GM21390 (cell line): ENCODE data around the gene TNS1.

Experiments used
- ATAC-seq: cut with Tn5 transposase; IDR thresholded peaks from one replicate; pipeline ENCODE4 v1.9.1; 2021; ENCODE audit not compliant: unreplicated experiment

TNS1 gene

DNA sequence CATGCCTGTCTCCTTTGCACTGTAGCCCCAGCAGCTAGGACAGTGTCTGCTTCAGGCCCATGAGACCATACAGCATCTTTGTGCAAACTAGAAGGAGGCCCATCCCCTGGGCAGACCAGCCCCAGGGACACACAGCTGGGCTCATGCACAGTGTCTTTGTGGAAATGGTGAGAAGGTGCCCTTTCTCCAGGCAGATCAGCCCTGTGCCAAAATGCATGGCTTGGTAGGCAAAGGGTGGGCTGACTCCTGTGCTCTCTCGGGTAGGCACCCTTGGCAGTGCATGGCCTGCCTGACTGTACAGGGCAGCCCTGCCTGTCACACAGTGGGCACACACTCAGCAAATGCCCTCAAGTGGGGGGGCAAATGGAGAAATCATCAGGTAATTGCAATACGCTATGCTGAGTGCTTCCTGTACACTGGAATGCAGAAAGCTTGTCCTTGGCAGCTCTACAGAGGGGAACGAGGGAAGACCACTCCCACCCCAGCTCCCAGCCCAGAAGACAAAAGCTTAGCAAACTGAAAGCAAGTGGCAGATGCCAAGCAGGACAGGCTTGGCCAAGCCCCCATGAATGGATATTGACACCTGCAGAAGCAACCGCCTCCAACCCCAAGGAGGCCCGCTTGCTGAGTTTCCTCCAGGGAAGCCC is 21.6 kb downstream of the TNS1 start:
- ATAC-seq = no peak

DNA sequence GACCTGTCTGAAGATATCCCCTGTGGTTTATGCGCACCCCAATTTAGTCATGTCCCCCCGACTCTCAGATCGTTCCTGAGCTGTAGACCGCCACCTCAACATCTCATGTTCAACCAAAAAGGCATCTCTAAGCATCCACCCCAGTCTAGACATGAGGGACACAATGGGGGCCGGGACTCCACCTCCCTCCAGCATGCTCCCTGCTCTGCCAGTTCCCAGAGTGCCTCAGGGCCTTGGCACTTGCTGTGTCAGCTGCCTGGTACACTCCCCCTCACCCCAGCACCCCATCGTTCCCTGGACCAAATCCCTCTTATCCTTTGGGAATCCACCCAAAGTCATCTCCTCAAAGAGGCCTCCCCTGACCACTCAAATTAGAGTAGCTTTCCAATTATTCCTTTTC is 22.2 kb downstream of the TNS1 start:
- no peak for ATAC-seq

- no peak for ATAC-seq
Measured at GRCh38 chr2:217980036-217980435, 22.8 kb downstream of the TNS1 start.

- no peak for ATAC-seq
Measured at GRCh38 chr2:217979151-217979811, 23.5 kb downstream of the TNS1 start.

DNA sequence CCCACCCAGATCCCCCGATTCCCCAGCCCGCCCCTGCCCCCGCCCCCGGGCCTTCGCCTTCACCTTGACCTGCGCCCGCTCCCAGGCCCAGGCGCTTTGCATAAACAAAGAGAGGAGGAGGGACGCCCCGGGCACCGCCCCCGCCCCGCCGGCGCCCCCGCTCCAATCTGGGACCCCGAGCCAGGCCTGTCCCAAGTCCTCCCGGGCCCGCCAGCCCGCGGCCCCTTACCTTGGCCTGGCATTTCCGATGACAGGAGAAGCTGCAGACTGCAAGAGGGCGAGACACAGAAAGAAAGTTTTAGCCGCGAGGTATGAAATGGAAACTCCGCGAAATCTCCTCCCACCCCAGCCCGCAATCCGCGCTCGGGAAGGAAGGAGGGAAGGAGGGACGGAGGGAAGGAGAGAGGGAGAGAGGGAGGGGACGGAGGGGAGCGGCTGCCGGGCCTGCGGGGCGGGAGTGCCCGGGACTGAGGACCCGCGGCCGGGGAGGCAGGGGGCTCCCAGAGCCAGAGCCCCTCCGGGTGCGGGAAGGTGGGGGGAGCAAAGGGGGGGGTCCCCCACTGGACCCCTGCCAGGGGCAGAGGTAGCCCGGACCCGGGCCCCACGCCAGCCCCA is 24.2 kb downstream of the TNS1 start:
- ATAC-seq = no peak

GRCh38 chr2:217977840-217978535 is 24.8 kb downstream of the TNS1 start:
- ATAC-seq = no peak

DNA sequence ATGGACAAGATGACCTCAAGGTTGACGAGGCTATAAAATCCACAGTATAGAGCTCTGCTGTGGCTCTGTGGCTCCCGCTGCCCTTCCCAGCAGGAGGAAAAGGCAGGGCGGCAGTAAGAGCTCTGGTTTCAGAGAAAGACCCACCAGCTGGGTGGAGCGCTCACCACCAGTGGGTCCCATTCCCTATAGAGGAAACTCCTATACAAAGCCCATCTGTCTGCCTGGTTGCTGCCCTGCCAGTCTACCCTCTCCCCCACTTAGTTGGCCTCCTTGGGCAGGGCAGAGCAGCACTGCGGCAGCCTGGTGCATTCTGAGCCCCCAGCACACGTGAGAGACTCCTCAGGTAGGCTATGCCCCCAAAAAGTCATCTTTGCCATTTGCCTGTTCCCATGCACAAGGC is 26.5 kb downstream of the TNS1 start:
- no peak for ATAC-seq

- ATAC-seq = no peak
Measured at GRCh38 chr2:217975626-217976025, 27.2 kb downstream of the TNS1 start.

- ATAC-seq = no peak
Measured at GRCh38 chr2:217974389-217975005, 28.3 kb downstream of the TNS1 start.

DNA sequence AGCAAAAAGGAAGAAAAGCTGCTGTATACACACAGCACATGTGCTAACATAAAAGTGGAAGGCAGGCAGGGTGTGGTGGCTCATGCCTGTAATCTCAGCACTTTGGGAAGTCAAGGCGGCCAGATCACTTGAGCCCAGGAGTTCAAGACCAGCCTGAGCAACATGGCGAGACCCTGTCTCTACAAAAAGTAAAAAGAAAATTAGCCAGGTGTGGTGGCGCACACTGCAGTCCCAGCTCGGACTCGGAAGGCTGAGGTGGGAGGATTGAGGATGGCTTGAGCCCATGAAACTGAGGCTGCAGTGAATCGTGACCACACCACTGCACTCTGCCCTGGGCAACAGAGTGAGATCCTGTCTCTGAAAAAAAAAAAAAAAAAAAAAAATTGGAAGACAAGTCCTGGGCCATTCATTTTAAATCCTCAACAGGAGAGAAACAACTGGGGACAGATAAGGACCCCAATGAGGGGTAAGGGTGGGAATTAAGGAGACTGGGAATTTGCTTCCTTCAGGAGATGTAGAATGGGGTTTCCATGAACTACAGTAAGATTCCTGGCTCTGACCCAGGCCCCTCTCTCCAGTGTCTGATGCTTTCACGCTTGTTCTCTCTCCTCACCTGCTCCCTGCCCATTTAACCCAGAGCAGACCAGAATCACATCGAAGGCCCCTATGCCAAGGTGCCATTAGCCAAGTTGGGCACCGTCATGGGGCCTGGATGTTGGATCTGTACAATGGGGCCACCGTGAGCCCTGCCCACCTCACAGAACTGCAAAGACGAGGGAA is 29.6 kb downstream of the TNS1 start:
- ATAC-seq = no peak

DNA sequence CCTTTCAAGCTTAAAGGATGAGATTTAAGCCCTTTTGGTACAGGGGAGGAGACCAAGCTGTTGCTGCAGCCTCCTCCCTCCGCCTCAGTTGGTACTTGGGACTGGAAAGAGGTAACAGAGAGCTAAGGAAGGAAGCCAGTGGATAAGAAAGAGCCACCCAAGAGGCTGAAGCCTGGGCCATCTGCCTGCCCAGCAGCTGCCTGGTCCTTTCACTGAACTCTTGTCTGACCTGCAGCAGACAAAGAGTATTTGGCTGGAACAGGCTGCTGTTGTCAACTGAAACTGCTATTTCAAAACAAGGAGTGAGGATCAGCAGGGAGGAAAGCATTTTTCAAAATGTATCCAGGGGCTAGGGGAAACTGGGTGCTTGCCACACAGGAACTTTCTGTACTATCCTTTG is 30.3 kb downstream of the TNS1 start:
- no peak for ATAC-seq

- ATAC-seq = no peak
Measured at GRCh38 chr2:217972037-217972436, 30.8 kb downstream of the TNS1 start.

DNA sequence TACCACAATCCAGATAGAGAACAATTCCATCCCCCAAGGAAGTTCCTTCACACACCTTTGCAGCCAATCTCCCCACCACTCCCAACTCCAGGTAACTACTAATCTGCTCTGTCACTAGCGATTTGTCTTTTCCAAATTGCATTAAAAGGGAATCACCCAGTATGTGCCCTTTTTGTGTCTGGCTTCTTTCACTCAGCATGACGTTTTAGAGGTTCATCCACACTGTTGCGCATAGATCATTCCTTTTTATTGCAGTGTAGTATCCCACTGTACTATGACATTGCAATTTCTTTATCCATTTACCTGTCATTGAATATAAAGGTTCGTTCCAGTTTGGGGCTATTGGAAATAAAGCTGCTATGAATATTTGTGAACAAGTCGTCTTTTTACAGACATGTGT is 31.6 kb downstream of the TNS1 start:
- no peak for ATAC-seq

DNA sequence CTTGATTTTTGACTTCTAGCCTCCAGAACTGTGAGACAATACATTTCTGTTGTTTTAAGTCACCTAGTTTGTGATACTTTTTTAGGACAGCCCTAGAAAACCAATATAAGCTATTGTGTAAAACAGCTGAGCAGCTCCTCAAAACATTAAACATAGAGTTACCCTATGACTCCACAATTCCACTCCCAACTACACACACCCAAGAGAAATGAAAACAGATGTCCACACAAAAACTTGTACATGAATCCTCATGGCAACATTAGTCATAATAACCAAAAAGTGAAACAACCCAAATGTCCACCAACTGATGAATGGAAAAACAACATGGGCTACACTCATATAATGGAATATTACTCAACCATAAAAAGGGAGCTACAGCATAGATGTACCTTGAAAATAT is 32.6 kb downstream of the TNS1 start:
- ATAC-seq = no peak

DNA sequence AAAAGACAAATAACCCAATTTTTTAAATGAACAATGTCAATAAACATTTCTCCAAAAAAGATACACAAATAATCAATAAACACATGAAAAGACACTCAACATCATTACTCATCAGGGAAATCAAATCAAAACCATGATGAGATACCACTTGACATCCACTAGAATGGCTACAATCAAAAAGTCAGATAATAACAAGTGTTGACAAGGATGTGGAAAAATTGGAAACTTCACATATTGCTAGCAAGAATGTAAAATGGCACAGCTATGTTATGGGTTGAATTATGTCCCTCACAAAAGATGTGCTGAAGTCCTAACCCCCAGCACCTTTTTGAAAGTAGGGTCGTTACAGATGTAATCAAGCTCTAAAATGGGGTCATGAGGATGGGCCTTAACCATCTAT is 33.2 kb downstream of the TNS1 start:
- ATAC-seq = no peak

DNA sequence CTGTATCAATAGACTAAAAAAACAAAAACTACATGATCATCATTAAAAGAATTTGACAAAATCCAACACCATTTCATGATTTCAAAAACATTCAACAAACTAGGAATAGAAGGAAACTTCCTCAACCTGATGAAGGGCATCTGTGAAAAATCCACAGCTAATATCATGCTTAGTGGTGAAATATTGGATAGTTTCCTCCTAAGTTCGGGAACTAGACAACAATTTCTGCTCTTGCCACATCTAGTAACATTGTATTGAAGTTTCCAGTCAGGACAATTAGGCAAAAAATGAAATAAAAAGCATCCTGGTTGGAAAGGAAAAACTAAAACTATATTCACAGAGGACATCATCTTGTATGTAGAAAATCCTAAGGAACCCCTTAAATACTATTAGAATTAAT is 34.8 kb downstream of the TNS1 start:
- ATAC-seq = no peak

DNA sequence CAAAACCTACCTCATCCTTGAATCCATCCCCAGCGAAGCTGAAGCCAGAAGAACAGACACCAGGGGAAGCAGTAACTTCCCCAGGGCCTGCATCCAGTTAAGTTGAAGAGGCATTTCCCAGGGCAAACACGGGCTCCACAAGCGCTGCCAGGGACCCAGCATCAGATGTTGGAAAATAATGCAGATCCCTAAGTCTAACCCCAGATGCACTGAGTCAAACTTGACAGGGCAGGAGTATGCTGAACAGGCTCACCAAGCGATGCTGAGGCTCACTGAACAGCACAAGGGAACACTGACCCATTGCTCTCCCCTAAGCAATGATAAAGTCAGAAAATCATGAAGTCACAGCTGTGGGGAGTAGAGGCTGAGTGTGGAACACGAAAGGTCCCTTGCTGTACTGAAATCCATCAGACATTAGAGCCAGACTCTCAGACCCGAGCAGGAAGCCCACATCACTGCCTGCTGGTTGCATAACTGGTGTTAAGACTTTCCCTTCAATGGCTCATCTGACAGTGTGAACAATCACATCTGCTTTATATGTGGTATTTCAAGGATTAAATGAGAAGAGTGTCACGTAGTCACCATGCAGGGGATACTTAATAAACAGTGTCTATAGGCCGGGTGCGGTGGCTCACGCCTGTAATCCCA is 36.2 kb downstream of the TNS1 start:
- no peak for ATAC-seq

DNA sequence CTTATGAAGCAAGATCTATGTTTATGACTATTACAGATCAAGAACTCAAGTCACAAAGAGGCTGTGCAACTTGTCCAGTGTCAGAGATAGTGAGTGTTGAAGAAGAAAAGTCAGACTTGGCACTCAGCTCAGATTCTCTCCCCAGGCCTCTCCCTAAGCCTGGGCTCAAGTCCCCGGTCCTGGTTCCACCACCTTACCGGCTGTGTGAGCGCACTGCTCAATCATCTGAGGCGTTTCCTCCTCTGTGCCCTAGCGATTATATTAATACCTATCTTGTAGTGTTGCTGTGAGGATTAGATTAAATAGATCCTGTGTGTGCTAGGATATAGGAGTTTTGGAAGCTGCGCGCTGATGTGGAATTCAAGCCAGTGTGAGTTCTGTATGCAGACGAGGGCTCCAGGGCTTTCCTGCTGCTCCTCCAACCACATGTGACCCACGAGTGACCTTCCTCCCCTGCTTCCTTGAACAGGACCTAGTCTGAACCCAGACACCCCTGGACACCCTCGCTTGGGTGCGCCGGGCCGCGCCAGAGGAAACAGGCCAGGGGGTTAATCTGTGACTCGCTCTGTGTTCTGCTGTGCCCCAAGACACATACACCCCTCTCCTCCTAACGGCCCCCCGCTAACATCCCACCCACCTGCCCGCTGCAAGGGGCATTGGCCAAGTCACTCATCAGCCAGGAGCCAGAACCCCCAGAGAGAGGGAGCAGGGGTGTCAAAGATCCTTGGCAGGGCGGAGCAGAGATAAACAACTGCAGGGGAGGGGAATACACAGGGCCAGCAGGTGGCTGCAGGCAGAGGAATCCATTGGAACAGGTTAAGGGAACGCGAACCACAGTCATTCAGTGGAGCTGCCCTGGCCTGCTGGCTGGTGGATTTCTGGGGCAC is 38.3 kb downstream of the TNS1 start:
- ATAC-seq = no peak

- ATAC-seq = no peak
Measured at GRCh38 chr2:217960351-217960750, 42.4 kb downstream of the TNS1 start.
